Measurements from ENCODE around the gene PRSS16. TPM values are rescaled to one million over a fixed set of nuclear protein-coding genes. Genes with fewer than 3 reads are reported as not detected.
"Not testable (repeated sequence)": the region's sequence is repeated elsewhere in the genome, so short reads cannot be mapped to it uniquely, and the experiment has no call there.

The PRSS16 gene
- polyA plus RNA-seq, 1 experiment, result 0.02 TPM

- Histone ChIP-seq H3K27me3 (ENCODE audit: control insufficient read depth, insufficient read depth, low read length) (peaks cover 14% of the 10 kb centered on the region), H3K9me3 (ENCODE audit: control insufficient read depth, insufficient read depth, low read length) (peaks cover 11% of the 10 kb centered on the region; the same call in 1 of the 2 replicates), H3K27ac (ENCODE audit: low read depth, low read length) (no peak overlapping the region), H3K4me3 (ENCODE audit: low read depth, low read length) (no peak overlapping the region)
- no peak for DNase-seq (ENCODE audit: low read depth, low spot score)
- POLR2A ChIA-PET, result no interaction called here
- CTCF ChIA-PET, result interaction anchor here (0.6 kb wide), 1 partner anchor 991 kb away, joined by 3 read pairs; no protein-coding TSS in a partner anchor
- TF ChIP-seq CTCF (IDR thresholded peaks at IDR 0.05; ENCODE audit: low read depth, low read length), result no peak
Observed at GRCh38 chr6:27209196-27209595, 38.3 kb upstream of the PRSS16 start.

- Histone ChIP-seq H3K27ac (ENCODE audit: low read depth, low read length) (no peak overlapping the region), H3K4me3 (ENCODE audit: low read depth, low read length) (no peak overlapping the region), H3K27me3 (ENCODE audit: control insufficient read depth, insufficient read depth, low read length) (peaks cover 13% of the 10 kb centered on the region), H3K9me3 (ENCODE audit: control insufficient read depth, insufficient read depth, low read length) (peaks cover 11% of the 10 kb centered on the region; the same call in 1 of the 2 replicates)
- CTCF ChIA-PET, result no interaction called here
- DNase-seq (ENCODE audit: low read depth, low spot score), result no peak
- POLR2A ChIA-PET, result no interaction called here
- no peak for TF ChIP-seq CTCF (IDR thresholded peaks at IDR 0.05; ENCODE audit: low read depth, low read length)
Observed at GRCh38 chr6:27209659-27210269, 37.7 kb upstream of the PRSS16 start.

GRCh38 chr6:27213091-27213517, 34.4 kb upstream of the PRSS16 start:
- H3K9me3 ChIP-seq (ENCODE audit: control insufficient read depth, insufficient read depth, low read length), result peaks cover 19% of the 10 kb centered on the region
- H3K27me3 ChIP-seq (ENCODE audit: control insufficient read depth, insufficient read depth, low read length); DNase-seq (ENCODE audit: low read depth, low spot score); H3K4me3 ChIP-seq (ENCODE audit: low read depth, low read length); H3K27ac ChIP-seq (ENCODE audit: low read depth, low read length); CTCF ChIA-PET: not testable (repeated sequence)
- POLR2A ChIA-PET, result interaction anchor here (0.6 kb wide), 1 partner anchor 24 kb away, joined by 3 read pairs; no protein-coding TSS in a partner anchor

GRCh38 chr6:27213544-27214125, 33.9 kb upstream of the PRSS16 start:
- CTCF ChIA-PET, result no interaction called here
- H3K27me3 ChIP-seq (ENCODE audit: control insufficient read depth, insufficient read depth, low read length), result peaks cover 3% of the 10 kb centered on the region
- TF ChIP-seq CTCF (IDR thresholded peaks at IDR 0.05; ENCODE audit: low read depth, low read length), result no peak
- POLR2A ChIA-PET, result interaction anchor here (0.6 kb wide), 1 partner anchor 24 kb away, joined by 3 read pairs; no protein-coding TSS in a partner anchor
- peaks cover 19% of the 10 kb centered on the region for H3K9me3 ChIP-seq (ENCODE audit: control insufficient read depth, insufficient read depth, low read length)
- no peak overlapping the region for H3K27ac ChIP-seq (ENCODE audit: low read depth, low read length)
- no peak overlapping the region for H3K4me3 ChIP-seq (ENCODE audit: low read depth, low read length)
- no peak for DNase-seq (ENCODE audit: low read depth, low spot score)

GRCh38 chr6:27214126-27214601, 33.3 kb upstream of the PRSS16 start:
- DNase-seq (ENCODE audit: low read depth, low spot score), result no peak
- H3K9me3 ChIP-seq (ENCODE audit: control insufficient read depth, insufficient read depth, low read length), result peaks cover 19% of the 10 kb centered on the region
- ChIA-PET CTCF (interaction anchor here (1.2 kb wide), 1 partner anchor 538 kb away, joined by 3 read pairs; no protein-coding TSS in a partner anchor), POLR2A (no interaction called here)
- peak overlapping the region; percentile 7; the same call in 1 of the 2 replicates for H3K4me3 ChIP-seq (ENCODE audit: low read depth, low read length)
- H3K27me3 ChIP-seq (ENCODE audit: control insufficient read depth, insufficient read depth, low read length), result no peaks in the 10 kb centered on the region
- H3K27ac ChIP-seq (ENCODE audit: low read depth, low read length), result no peak overlapping the region
- TF ChIP-seq CTCF (IDR thresholded peaks at IDR 0.05; ENCODE audit: low read depth, low read length), result no peak
